Caco-2 (cell line): Measurements from ENCODE around the gene XXYLT1. TPM values are rescaled to one million over a fixed set of nuclear protein-coding genes. Genes with fewer than 3 reads are reported as not detected.

Experiments
- BruUV-seq: library from RNA; stranded (reverse); fragments of 400-500 nt; replicated peaks from 2 replicates; lab custom pipeline; 2021; lab: Mats Ljungman, UMichigan
- CTCF ChIA-PET: fragments of 300-600 bp; sonication (Branson Sonifier 250); formaldehyde crosslinking; loops from one replicate; lab custom pipeline; 2022; ENCODE audit warnings: antibody characterized with exemption; lab: Charles Lee
- POLR2A ChIA-PET: fragments of 300-600 bp; sonication (Branson Sonifier 250); formaldehyde crosslinking; loops from one replicate; lab custom pipeline; 2022; ENCODE audit warnings: antibody characterized with exemption; lab: Charles Lee
- DNase-seq, 2 experiments: peaks; one replicate each; pipeline versions ENCODE4 v3.0.0 to v3.0.0-alpha.2; 2020 to 2022
- H3K27me3 ChIP-seq: replicated peaks from 2 replicates; pipeline ENCODE4 v1.6.0; 2011; ENCODE audit warnings: low read length; ENCODE audit not compliant: control insufficient read depth, insufficient read depth
- H3K36me3 ChIP-seq: 2 replicates; pipeline ENCODE4 v1.5.1; 2011; ENCODE audit warnings: low read length; ENCODE audit not compliant: control insufficient read depth, insufficient read depth
- H3K4me1 ChIP-seq: fragments of 250-450 bp; sonication (Bioruptor Pico); 2 replicates; pipeline ENCODE4 v1.5.1; 2020; ENCODE audit warnings: mild to moderate bottlenecking
- H3K4me3 ChIP-seq: 2 replicates; pipeline ENCODE4 v1.5.1; 2011; ENCODE audit warnings: low read depth, mild to moderate bottlenecking, control low read depth, low read length
- H3K9me3 ChIP-seq: fragments of 250-450 bp; sonication (Bioruptor Pico); 2 replicates; pipeline ENCODE4 v1.5.1; 2020; ENCODE audit warnings: mild to moderate bottlenecking, moderate library complexity
- H3K27ac Mint-ChIP-seq: one replicate; pipeline ENCODE4 v1.8.0; 2022; ENCODE audit warnings: mixed read lengths; ENCODE audit not compliant: unreplicated experiment
- H3K27me3 Mint-ChIP-seq: one replicate; pipeline ENCODE4 v1.8.0; 2022; ENCODE audit warnings: mixed read lengths; ENCODE audit not compliant: insufficient read depth, unreplicated experiment
- H3K36me3 Mint-ChIP-seq: one replicate; pipeline ENCODE4 v1.8.0; 2022; ENCODE audit warnings: mild to moderate bottlenecking, mixed read lengths; ENCODE audit not compliant: insufficient read depth, unreplicated experiment
- H3K4me1 Mint-ChIP-seq: one replicate; pipeline ENCODE4 v1.8.0; 2022; ENCODE audit warnings: low read depth, mixed read lengths; ENCODE audit not compliant: unreplicated experiment
- H3K4me3 Mint-ChIP-seq: one replicate; pipeline ENCODE4 v1.8.0; 2022; ENCODE audit warnings: mild to moderate bottlenecking, moderate library complexity, mixed read lengths; ENCODE audit not compliant: unreplicated experiment
- H3K9me3 Mint-ChIP-seq: one replicate; pipeline ENCODE4 v1.8.0; 2022; ENCODE audit warnings: mixed read lengths; ENCODE audit not compliant: unreplicated experiment
- CTCF ChIP-seq, 2 experiments: fragments of 200-600 bp in 1 of 2; IDR thresholded peaks; 1 replicate in 1 of 2; 2 replicates in 1 of 2; pipeline versions ENCODE4 v1.5.1 to v1.8.0; 2011 to 2022; ENCODE audit warnings: antibody characterized with exemption in 1 of 2, control low read depth in 1 of 2, inconsistent platforms in 1 of 2, low read depth in 1 of 2, low read length in 1 of 2, mild to moderate bottlenecking in 1 of 2, moderate library complexity in 1 of 2; ENCODE audit not compliant: insufficient read depth in 1 of 2, severe bottlenecking in 1 of 2, unreplicated experiment in 1 of 2
- intact Hi-C: fragments of 100-400 bp; cut with micrococcal nuclease; formaldehyde crosslinking; loops from one replicate; pipeline ENCODE4 v1.10.0; 2022; ENCODE audit not compliant: unreplicated experiment
- total RNA-seq: library from RNA; stranded (reverse); gene quantifications from 2 replicates; pipeline ENCODE4 v1.2.3, GENCODE V29; 2022

Gene XXYLT1
- total RNA-seq, 1 experiment from 2014 or later: 14.2 TPM

- no peak overlapping the region for H3K27ac Mint-ChIP-seq
- no peak for TF ChIP-seq CTCF (IDR thresholded peaks at IDR 0.05; ENCODE audit: insufficient read depth in 1 of 2, low read depth in 1 of 2, low read length in 1 of 2, severe bottlenecking in 1 of 2, unreplicated experiment in 1 of 2)
- ChIA-PET CTCF (interaction anchor here (1.5 kb wide), 1 partner anchor 376 kb away, joined by 6 read pairs; no protein-coding TSS in a partner anchor), POLR2A (no interaction called here)
- H3K27me3 Mint-ChIP-seq: no peaks in the 10 kb centered on the region
- Histone ChIP-seq H3K9me3 (no peaks in the 10 kb centered on the region), H3K36me3 (no peaks in the 10 kb centered on the region), H3K4me1 (peaks cover 16% of the 10 kb centered on the region), H3K4me3 (no peak overlapping the region), H3K27me3 (no peaks in the 10 kb centered on the region)
- DNase-seq: no peak
- H3K9me3 Mint-ChIP-seq: no peaks in the 10 kb centered on the region
- BruUV-seq: no TSS peak
- peaks cover 20% of the 10 kb centered on the region for H3K4me1 Mint-ChIP-seq
- H3K4me3 Mint-ChIP-seq: no peak overlapping the region
- intact Hi-C loops: no loop called here
- peaks cover 5% of the 10 kb centered on the region for H3K36me3 Mint-ChIP-seq
Measured at GRCh38 chr3:195059006-195059350, 212.0 kb downstream of the XXYLT1 start.

- H3K27me3 ChIP-seq: no peaks in the 10 kb centered on the region
- intact Hi-C loops: no loop called here
- peaks cover 11% of the 10 kb centered on the region for H3K4me1 ChIP-seq
- H3K9me3 ChIP-seq: no peaks in the 10 kb centered on the region
- ChIA-PET CTCF (no interaction called here), POLR2A (no interaction called here)
- Mint-ChIP-seq H3K4me1 (peaks cover 18% of the 10 kb centered on the region), H3K36me3 (peaks cover 5% of the 10 kb centered on the region), H3K9me3 (no peaks in the 10 kb centered on the region), H3K27me3 (no peaks in the 10 kb centered on the region), H3K27ac (no peak overlapping the region), H3K4me3 (no peak overlapping the region)
- no TSS peak for BruUV-seq
- no peak for TF ChIP-seq CTCF (IDR thresholded peaks at IDR 0.05; ENCODE audit: insufficient read depth in 1 of 2, low read depth in 1 of 2, low read length in 1 of 2, severe bottlenecking in 1 of 2, unreplicated experiment in 1 of 2)
- no peak overlapping the region for H3K4me3 ChIP-seq
- no peaks in the 10 kb centered on the region for H3K36me3 ChIP-seq
- DNase-seq: no peak
Measured at GRCh38 chr3:195058336-195059005, 212.5 kb downstream of the XXYLT1 start.

- no peaks in the 10 kb centered on the region for H3K9me3 Mint-ChIP-seq
- no TSS peak for BruUV-seq
- intact Hi-C loops: no loop called here
- ChIA-PET POLR2A (no interaction called here), CTCF (no interaction called here)
- no peak for DNase-seq
- Histone ChIP-seq H3K4me1 (peaks cover 8% of the 10 kb centered on the region), H3K9me3 (no peaks in the 10 kb centered on the region), H3K4me3 (no peak overlapping the region), H3K27me3 (no peaks in the 10 kb centered on the region), H3K36me3 (no peaks in the 10 kb centered on the region)
- no peak overlapping the region for H3K4me3 Mint-ChIP-seq
- H3K27me3 Mint-ChIP-seq: no peaks in the 10 kb centered on the region
- H3K36me3 Mint-ChIP-seq: peaks cover 5% of the 10 kb centered on the region
- no peak for TF ChIP-seq CTCF (IDR thresholded peaks at IDR 0.05; ENCODE audit: insufficient read depth in 1 of 2, low read depth in 1 of 2, low read length in 1 of 2, severe bottlenecking in 1 of 2, unreplicated experiment in 1 of 2)
- H3K4me1 Mint-ChIP-seq: peaks cover 14% of the 10 kb centered on the region
- no peak overlapping the region for H3K27ac Mint-ChIP-seq
Measured at GRCh38 chr3:195057716-195058115, 213.2 kb downstream of the XXYLT1 start.
